HFFc6 (cell line): Measurements from ENCODE around the gene LEF1. TPM values are rescaled to one million over a fixed set of nuclear protein-coding genes. Genes with fewer than 3 reads are reported as not detected.
A peak's percentile ranks its signal among the peaks of the same experiment; 100 is the strongest.

Source experiments
- DNase-seq: peaks from one replicate; pipeline ENCODE4 v3.0.0-alpha.2; 2018
- H3K27ac Mint-ChIP-seq: 2 replicates; pipeline ENCODE4 v1.8.0; 2020; ENCODE audit warnings: mild to moderate bottlenecking, mixed read lengths
- H3K27me3 Mint-ChIP-seq: 2 replicates; pipeline ENCODE4 v1.8.0; 2021; ENCODE audit warnings: mild to moderate bottlenecking, moderate library complexity, mixed read lengths; ENCODE audit not compliant: insufficient read depth
- H3K36me3 Mint-ChIP-seq: 2 replicates; pipeline ENCODE4 v1.8.0; 2021; ENCODE audit warnings: low read depth, mixed read lengths
- H3K4me1 Mint-ChIP-seq: 2 replicates; pipeline ENCODE4 v1.8.0; 2020; ENCODE audit warnings: low read depth, mixed read lengths
- H3K4me3 Mint-ChIP-seq: 2 replicates; pipeline ENCODE4 v1.8.0; 2020; ENCODE audit warnings: mild to moderate bottlenecking, moderate library complexity, mixed read lengths
- H3K9me3 Mint-ChIP-seq: 2 replicates; pipeline ENCODE4 v1.8.0; 2020; ENCODE audit warnings: mild to moderate bottlenecking, mixed read lengths
- CTCF ChIP-seq: fragments of 200-600 bp; sonication (generic); IDR thresholded peaks from 2 replicates; pipeline ENCODE4 v1.5.0; 2021; ENCODE audit warnings: antibody characterized with exemption, mild to moderate bottlenecking
- total RNA-seq, 6 experiments: library from RNA; stranded (reverse); fragmentation: NEBNext Ultra II Directional; extraction: Animal tissue kit (Norgen Biotek cat#: 25700); gene quantifications; 2 replicates in 1 of 6; 3 replicates in 5 of 6; pipeline ENCODE4 v1.2.3, GENCODE V29; 2021

Gene LEF1
- total RNA-seq, 6 experiments from 2014 or later = 0.22 to 0.37 (median 0.31) TPM; not detected in 3

GRCh38 chr4:108135549-108136209 is 33.1 kb downstream of the LEF1 start:
- H3K36me3 Mint-ChIP-seq = no peaks in the 10 kb centered on the region
- H3K4me1 Mint-ChIP-seq = no peaks in the 10 kb centered on the region
- peaks cover 12% of the 10 kb centered on the region for H3K27me3 Mint-ChIP-seq
- H3K9me3 Mint-ChIP-seq = no peaks in the 10 kb centered on the region
- H3K4me3 Mint-ChIP-seq = no peak overlapping the region
- no peak for TF ChIP-seq CTCF
- H3K27ac Mint-ChIP-seq = no peak overlapping the region
- DNase-seq = no peak

GRCh38 chr4:108130955-108131354 is 37.8 kb downstream of the LEF1 start:
- no peak overlapping the region for H3K4me3 Mint-ChIP-seq
- TF ChIP-seq CTCF = peak; percentile 31; the same call in 1 of the 2 replicates
- H3K4me1 Mint-ChIP-seq = no peaks in the 10 kb centered on the region
- H3K36me3 Mint-ChIP-seq = no peaks in the 10 kb centered on the region
- no peak overlapping the region for H3K27ac Mint-ChIP-seq
- DNase-seq = no peak
- no peaks in the 10 kb centered on the region for H3K9me3 Mint-ChIP-seq
- H3K27me3 Mint-ChIP-seq = peaks cover 11% of the 10 kb centered on the region

DNA sequence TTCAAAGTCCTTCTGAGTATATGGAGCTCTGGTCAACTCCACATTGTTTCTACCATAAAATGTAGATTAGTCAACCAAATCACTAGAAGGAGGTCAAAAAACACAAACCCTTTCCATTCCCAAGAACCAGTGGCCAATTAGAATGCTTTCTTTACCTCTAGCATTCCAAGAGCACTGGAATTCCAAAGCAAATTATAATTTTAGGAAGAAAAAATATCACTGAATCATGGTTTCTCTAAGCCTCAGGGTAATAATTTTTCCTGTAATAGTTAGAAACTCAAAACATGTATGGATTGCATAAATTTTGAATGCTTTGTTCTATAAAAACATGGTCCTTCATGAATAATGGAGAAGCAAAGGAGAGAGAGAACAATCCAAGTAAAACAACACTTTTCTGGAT is 39.5 kb downstream of the LEF1 start:
- no peak for DNase-seq
- Mint-ChIP-seq H3K9me3 (no peaks in the 10 kb centered on the region), H3K4me1 (no peaks in the 10 kb centered on the region), H3K27ac (no peak overlapping the region), H3K27me3 (peaks cover 11% of the 10 kb centered on the region), H3K36me3 (no peaks in the 10 kb centered on the region), H3K4me3 (no peak overlapping the region)
- no peak for TF ChIP-seq CTCF

- H3K4me3 Mint-ChIP-seq = no peak overlapping the region
Observed at GRCh38 chr4:108126806-108127205, 41.9 kb downstream of the LEF1 start.

GRCh38 chr4:108120789-108121188 is 47.9 kb downstream of the LEF1 start:
- Mint-ChIP-seq H3K4me1 (no peaks in the 10 kb centered on the region), H3K27me3 (no peaks in the 10 kb centered on the region; the same call in 1 of the 2 replicates), H3K27ac (no peak overlapping the region), H3K36me3 (no peaks in the 10 kb centered on the region), H3K9me3 (no peaks in the 10 kb centered on the region), H3K4me3 (no peak overlapping the region)
- no peak for DNase-seq
- no peak for TF ChIP-seq CTCF

More at GRCh38 chr4:108126806-108127205, 41.9 kb downstream of the LEF1 start:
- Mint-ChIP-seq H3K4me1 (no peaks in the 10 kb centered on the region), H3K9me3 (no peaks in the 10 kb centered on the region), H3K27ac (no peak overlapping the region), H3K36me3 (no peaks in the 10 kb centered on the region), H3K27me3 (no peaks in the 10 kb centered on the region)
- no peak for TF ChIP-seq CTCF
- DNase-seq = no peak
